ENCODE measurements around the gene RBM7.

GRCh38 chr11:114430290-114430689 is 29.8 kb downstream of the RBM7 start:
- TF ChIP-seq EZH2phosphoT487 (IDR thresholded peaks at IDR 0.05; ENCODE audit: insufficient read depth, low read depth), result no peak
- no peak for TF ChIP-seq EZH2 (IDR thresholded peaks at IDR 0.05; ENCODE audit: insufficient read depth, poor library complexity, severe bottlenecking)

Data from GM23248 (cell line).